Subcutaneous adipose tissue (tissue), 4 donors: Measurements from ENCODE around the gene DSCAML1. TPM values are rescaled to one million over a fixed set of nuclear protein-coding genes. Genes with fewer than 3 reads are reported as not detected.

Source experiments
- CTCF ChIP-seq: fragments of 450-650 bp; IDR thresholded peaks from one replicate; pipeline ENCODE4 v1.5.1; 2016; ENCODE audit warnings: low read depth, mild to moderate bottlenecking, control low read depth, antibody characterized with exemption, moderate library complexity
- total RNA-seq, 4 donors: library from RNA; depleted of rRNA; stranded (reverse); fragments of >200 nt; gene quantifications; one replicate each; pipeline ENCODE4 v1.1.0, GENCODE V29; 2016

The DSCAML1 gene
- total RNA-seq, 4 donors from 2014 or later = 0.22 to 0.82 (median 0.75) TPM; not detected in 1

- TF ChIP-seq CTCF = no peak
Observed at GRCh38 chr11:117693344-117693743, 103.7 kb downstream of the DSCAML1 start.

GRCh38 chr11:117691516-117691915 is 105.5 kb downstream of the DSCAML1 start:
- no peak for TF ChIP-seq CTCF

- TF ChIP-seq CTCF = no peak
Observed at GRCh38 chr11:117691218-117691514, 105.8 kb downstream of the DSCAML1 start.

GRCh38 chr11:117690484-117691217 is 106.4 kb downstream of the DSCAML1 start:
- TF ChIP-seq CTCF = no peak

GRCh38 chr11:117688255-117688797 is 108.7 kb downstream of the DSCAML1 start:
- TF ChIP-seq CTCF = no peak

GRCh38 chr11:117687776-117688175 is 109.2 kb downstream of the DSCAML1 start:
- no peak for TF ChIP-seq CTCF

GRCh38 chr11:117686711-117687110 is 110.3 kb downstream of the DSCAML1 start:
- no peak for TF ChIP-seq CTCF
